Heart left ventricle (tissue), 16 donors: ENCODE results near the gene MTCH1. TPM values are rescaled to one million over a fixed set of nuclear protein-coding genes. Genes with fewer than 3 reads are reported as not detected.

Source experiments
- ATAC-seq, 4 donors: fragments of 200-7000 bp; cut with Tn5 transposase; one replicate each; pipeline ENCODE4 v1.9.1; 2020 to 2022; ENCODE audit warnings: moderate library complexity in 4 of 4, mild to moderate bottlenecking in 3 of 4, moderate number of reproducible peaks in 1 of 4
- DNase-seq, 5 donors: peaks; one replicate each; pipeline ENCODE4 v3.0.0-alpha.2; 2020
- H3K27ac ChIP-seq, 12 donors: fragments of 200-600 bp; sonication (generic) in 4 of 12; one replicate each; pipeline versions ENCODE4 v1.5.0 to v1.8.0; 2016 to 2022; ENCODE audit warnings: mild to moderate bottlenecking in 2 of 12
- H3K27me3 ChIP-seq, 9 donors: fragments of 200-600 bp; sonication (generic) in 2 of 9; one replicate each; pipeline versions ENCODE4 v1.5.1 to v1.8.0; 2016 to 2022; ENCODE audit warnings: mild to moderate bottlenecking in 3 of 9
- H3K36me3 ChIP-seq, 9 donors: fragments of 200-600 bp; sonication (generic) in 2 of 9; one replicate each; pipeline versions ENCODE4 v1.5.0 to v1.8.0; 2018 to 2022; ENCODE audit warnings: mild to moderate bottlenecking in 2 of 9
- H3K4me1 ChIP-seq, 12 donors: fragments of 200-600 bp; sonication (generic) in 4 of 12; one replicate each; pipeline versions ENCODE4 v1.5.0 to v1.8.0; 2016 to 2022; ENCODE audit warnings: mild to moderate bottlenecking in 3 of 12
- H3K4me3 ChIP-seq, 12 donors: fragments of 200-600 bp; sonication (generic) in 4 of 12; one replicate each; pipeline versions ENCODE4 v1.5.0 to v1.8.0; 2017 to 2022; ENCODE audit warnings: mild to moderate bottlenecking in 9 of 12, moderate library complexity in 4 of 12
- H3K9me3 ChIP-seq, 12 donors: fragments of 200-600 bp; sonication (generic) in 4 of 12; one replicate each; pipeline versions ENCODE4 v1.5.0 to v1.8.0; 2016 to 2022; ENCODE audit warnings: mild to moderate bottlenecking in 1 of 12
- POLR2A ChIP-seq, 2 donors: fragments of 450-650 bp; IDR thresholded peaks; one replicate each; pipeline ENCODE4 v1.6.1; 2017; ENCODE audit warnings: antibody characterized with exemption in 2 of 2, mild to moderate bottlenecking in 2 of 2, moderate library complexity in 2 of 2
- WGBS, 4 donors: extraction: QIAGEN DNeasy Blood & Tissue Kit in 2 of 4; methylation state at CpG; one replicate each; pipeline versions ENCODE4 v1.1.5 to v1.1.7; 2013 to 2018; 5-methylcytosine and 5-hydroxymethylcytosine counted together
- intact Hi-C, 10 donors: fragments of 100-400 bp; cut with DNase I; formaldehyde crosslinking; loops; one replicate each; pipeline versions ENCODE4 v1.11.1 to v1.14.2; 2022
- polyA plus RNA-seq, 2 donors: library from polyadenylated mRNA; stranded (reverse); fragments of 200-250 nt; gene quantifications; one replicate each; pipeline ENCODE4 v1.2.3, GENCODE V29; 2013
- total RNA-seq, 9 donors: library from RNA; depleted of rRNA in 2 of 9; stranded (reverse); fragments of >200 nt in 2 of 9; fragmentation: NEBNext Ultra II Directional in 3 of 9; extraction: Animal tissue kit (Norgen Biotek cat#: 25700) in 3 of 9; gene quantifications; one replicate each; pipeline versions ENCODE4 v1.1.0 to v1.2.4, GENCODE V29; 2016 to 2023
- TF ChIP-seq, protein P1 (sequence below), 12 donors: fragments of 200-600 bp; sonication (generic) in 4 of 12; IDR thresholded peaks; one replicate each; pipeline versions ENCODE4 v1.5.0 to v1.8.0; 2018 to 2022; ENCODE audit warnings: antibody characterized with exemption in 12 of 12, mild to moderate bottlenecking in 5 of 12
- donor health status: ischemic (EF 13 %, LVEDD 7.1; RV severe dilation, severe dysfunction).
- donor health status: healthy with polysubstance abuse.
- donor health status: DM: no; HTN: yes; CAD: no.
- donor health status: DM: no; HTN: no; CAD: no.
- donor health status: ischemic (EF 25% LVEDD 6.9; RV normal size, moderate dysfunction).
- donor health status: ischemic (EF 25% LVEDD 5.7; RV mildly dilated, moderate dysfunction).
- donor health status: healthy.
- donor health status: DM: yes; HTN: yes; CAD: no.
- donor health status: ischemic (EF 35%, LVEDD 5.7; RV mildly dilated, moderate dysfunction).
- donor health status: nonischemic (EF 11% LVEDD 7.7; RV severe dilation, severe dysfunction).
- donor health status: DM: yes; HTN: yes; CAD: no.
- donor health status: PGD.
- donor health status: ischemic (EF 29% LVEDD 5.4; RV normal size, mild dysfunction).
- donor health status: nonischemic (EF 23%, LVEDD 6.1; RV moderate dilation, normal function).

MTCH1 gene
- total and polyA plus RNA-seq, 11 donors = 104 to 367 (median 193) TPM

DNA sequence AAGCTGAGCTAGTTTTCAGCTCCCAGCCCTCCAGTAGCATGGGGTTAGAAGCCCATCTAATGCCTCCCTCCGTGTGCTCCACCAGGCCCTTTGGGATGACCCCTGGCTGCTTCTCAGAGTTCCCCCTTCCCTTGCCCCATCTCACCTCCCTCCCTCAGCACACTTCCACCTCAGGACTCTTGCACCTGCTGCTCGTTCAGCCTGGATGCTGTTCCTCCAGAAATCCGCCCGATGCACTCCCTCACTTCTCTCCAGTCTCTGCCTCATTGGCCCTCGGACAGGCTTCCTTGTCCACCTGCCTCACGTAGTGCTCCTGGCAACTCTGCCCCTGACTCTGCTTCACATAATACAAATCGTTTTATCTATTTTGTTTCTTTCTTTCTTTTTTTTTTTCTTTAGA is 46.2 kb upstream of the MTCH1 start:
- ATAC-seq (no peak), DNase-seq (no peak)
- Histone ChIP-seq H3K27me3 (no peaks in the 10 kb centered on the region), H3K9me3 (peaks cover 0 to 9% (median 0%) of the 10 kb centered on the region in 12 donors), H3K27ac (no peak overlapping the region), H3K4me1 (peaks cover 0 to 21% (median 0%) of the 10 kb centered on the region in 12 donors), H3K4me3 (no peak overlapping the region), H3K36me3 (peaks cover 0 to 31% (median 0%) of the 10 kb centered on the region in 9 donors)
- WGBS, 4 donors = 83 to 91% (median 85%) methylated on average over 7 of the region's 7 CpGs
- intact Hi-C loops = loop anchor here in 1 of 10 donors (5.0 kb wide), 1 partner anchor 85 kb away; no protein-coding TSS in a partner anchor
- no peak for TF ChIP-seq POLR2A (IDR thresholded peaks at IDR 0.05)

DNA sequence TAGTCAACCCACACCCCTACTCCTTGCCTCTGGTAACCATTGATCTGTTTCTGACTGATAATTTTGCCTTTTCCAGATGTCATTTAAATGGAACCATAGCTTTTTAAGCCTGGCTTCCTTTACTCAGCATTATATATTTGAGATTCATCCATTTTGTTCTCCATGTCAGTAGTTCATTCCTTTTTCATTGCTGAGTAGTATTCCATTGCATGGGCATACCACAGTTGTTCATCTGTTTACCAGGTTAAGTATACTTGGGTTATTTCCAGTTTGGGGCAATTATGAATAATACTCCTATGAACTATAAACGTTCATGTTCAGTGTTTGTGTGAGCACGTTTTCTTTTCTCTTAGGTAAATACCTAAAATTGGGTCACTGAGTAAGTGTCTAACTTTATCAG is 44.6 kb upstream of the MTCH1 start:
- peaks cover 0 to 9% (median 0%) of the 10 kb centered on the region in 12 donors for H3K9me3 ChIP-seq
- TF ChIP-seq POLR2A (IDR thresholded peaks at IDR 0.05) = no peak
- TF ChIP-seq, protein P1, sequence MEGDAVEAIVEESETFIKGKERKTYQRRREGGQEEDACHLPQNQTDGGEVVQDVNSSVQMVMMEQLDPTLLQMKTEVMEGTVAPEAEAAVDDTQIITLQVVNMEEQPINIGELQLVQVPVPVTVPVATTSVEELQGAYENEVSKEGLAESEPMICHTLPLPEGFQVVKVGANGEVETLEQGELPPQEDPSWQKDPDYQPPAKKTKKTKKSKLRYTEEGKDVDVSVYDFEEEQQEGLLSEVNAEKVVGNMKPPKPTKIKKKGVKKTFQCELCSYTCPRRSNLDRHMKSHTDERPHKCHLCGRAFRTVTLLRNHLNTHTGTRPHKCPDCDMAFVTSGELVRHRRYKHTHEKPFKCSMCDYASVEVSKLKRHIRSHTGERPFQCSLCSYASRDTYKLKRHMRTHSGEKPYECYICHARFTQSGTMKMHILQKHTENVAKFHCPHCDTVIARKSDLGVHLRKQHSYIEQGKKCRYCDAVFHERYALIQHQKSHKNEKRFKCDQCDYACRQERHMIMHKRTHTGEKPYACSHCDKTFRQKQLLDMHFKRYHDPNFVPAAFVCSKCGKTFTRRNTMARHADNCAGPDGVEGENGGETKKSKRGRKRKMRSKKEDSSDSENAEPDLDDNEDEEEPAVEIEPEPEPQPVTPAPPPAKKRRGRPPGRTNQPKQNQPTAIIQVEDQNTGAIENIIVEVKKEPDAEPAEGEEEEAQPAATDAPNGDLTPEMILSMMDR (IDR thresholded peaks at IDR 0.05) = no peak
- DNase-seq = no peak
- WGBS, 4 donors = 95% methylated on average over 2 of the region's 2 CpGs
- peak overlapping the region in 1 of 12 donors; percentile 47 for H3K27ac ChIP-seq
- intact Hi-C loops = loop anchor here in 1 of 10 donors (5.0 kb wide), 1 partner anchor 87 kb away; no protein-coding TSS in a partner anchor
- peaks cover 0 to 21% (median 0%) of the 10 kb centered on the region in 12 donors for H3K4me1 ChIP-seq
- peaks cover 0 to 43% (median 0%) of the 10 kb centered on the region in 9 donors for H3K36me3 ChIP-seq
- ATAC-seq = no peak
- H3K4me3 ChIP-seq = no peak overlapping the region
- no peaks in the 10 kb centered on the region for H3K27me3 ChIP-seq

GRCh38 chr6:37029249-37029971 is 43.4 kb upstream of the MTCH1 start:
- DNase-seq = peak; percentile 69 to 87 (median 82)
- ATAC-seq = peak; percentile 84 to 96 (median 95)
- no peak overlapping the region for H3K4me3 ChIP-seq
- 58 to 64% (median 63%) methylated on average over 4 of the region's 4 CpGs for WGBS, 4 donors
- H3K27me3 ChIP-seq = no peaks in the 10 kb centered on the region
- H3K4me1 ChIP-seq = peaks cover 0 to 21% (median 0%) of the 10 kb centered on the region in 12 donors
- TF ChIP-seq, protein P1 (IDR thresholded peaks at IDR 0.05) = peak; percentile 65 to 89 (median 78)
- peak in 1 of 2 donors; percentile 16 for TF ChIP-seq POLR2A (IDR thresholded peaks at IDR 0.05)
- intact Hi-C loops = loop anchor here in 9 of 10 donors (1.0 to 10.0 kb wide), 10 partner anchors 143 to 183 kb away; partner anchors contain the start of gene PIM1 (in 4 of the 9)
- peaks cover 0 to 54% (median 0%) of the 10 kb centered on the region in 9 donors for H3K36me3 ChIP-seq
- peaks cover 0 to 9% (median 0%) of the 10 kb centered on the region in 12 donors for H3K9me3 ChIP-seq
- peak overlapping the region in 1 of 12 donors; percentile 47 for H3K27ac ChIP-seq

DNA sequence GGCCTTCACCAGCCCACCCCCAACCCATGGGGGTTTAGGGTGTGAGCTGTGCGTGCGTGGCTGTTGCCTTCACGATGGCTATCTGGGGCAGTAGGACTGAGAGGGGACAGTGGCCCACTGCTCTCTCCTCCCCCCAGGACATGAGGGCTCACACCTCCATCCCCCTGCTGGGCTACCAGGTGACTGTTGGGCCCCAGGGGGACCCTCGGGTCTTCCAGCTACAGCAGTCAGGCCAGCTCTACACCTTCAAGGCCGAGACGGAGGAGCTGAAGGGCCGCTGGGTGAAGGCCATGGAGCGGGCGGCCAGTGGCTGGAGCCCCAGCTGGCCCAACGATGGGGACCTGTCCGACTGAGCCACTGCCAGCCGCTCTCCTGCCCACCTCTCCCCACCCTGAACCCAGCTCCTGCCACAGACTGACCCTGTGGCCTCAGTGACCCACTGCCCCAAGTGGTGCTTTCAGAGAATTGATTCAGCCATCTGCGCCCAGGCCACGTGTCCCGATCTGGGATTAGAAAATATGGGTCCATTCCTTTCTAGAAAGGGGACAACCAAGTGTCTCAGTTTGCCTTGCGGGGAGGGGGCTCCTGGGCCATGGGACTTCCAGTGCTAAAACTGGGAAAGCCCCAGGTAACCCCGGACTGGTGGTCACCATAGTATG is 41.9 kb upstream of the MTCH1 start:
- 93 to 94% (median 93%) methylated on average over 14 to 17 of the region's 17 CpGs for WGBS, 4 donors
- TF ChIP-seq, protein P1 (IDR thresholded peaks at IDR 0.05) = no peak
- peaks cover 0 to 65% (median 0%) of the 10 kb centered on the region in 9 donors for H3K36me3 ChIP-seq
- ATAC-seq = no peak
- H3K4me3 ChIP-seq = no peak overlapping the region
- H3K27me3 ChIP-seq = no peaks in the 10 kb centered on the region
- H3K9me3 ChIP-seq = peaks cover 0 to 9% (median 0%) of the 10 kb centered on the region in 12 donors
- H3K27ac ChIP-seq = no peak overlapping the region
- intact Hi-C loops = loop anchor here in 8 of 10 donors (2.0 to 10.0 kb wide), 8 partner anchors 144 to 184 kb away; partner anchors contain the start of gene PIM1 (in 4 of the 8)
- H3K4me1 ChIP-seq = peaks cover 0 to 12% (median 0%) of the 10 kb centered on the region in 12 donors
- DNase-seq = no peak
